B cell (primary cell): ENCODE measurements around the gene SPOP. TPM values are rescaled to one million over a fixed set of nuclear protein-coding genes. Genes with fewer than 3 reads are reported as not detected.

Source experiments
- ATAC-seq: fragments of 200-7000 bp; cut with Tn5 transposase; one replicate; pipeline ENCODE4 v1.10.0; 2021; ENCODE audit warnings: low read depth, mild to moderate bottlenecking, moderate number of reproducible peaks, moderate library complexity
- CTCF ChIA-PET: fragments of 350-600 bp; sonication (Branson Sonifier 250); formaldehyde crosslinking; loops from one replicate; lab custom pipeline; 2021; ENCODE audit warnings: antibody characterized with exemption, inconsistent platforms; lab: Charles Lee
- POLR2A ChIA-PET: fragments of 350-600 bp; sonication (Branson Sonifier 250); formaldehyde crosslinking; loops from one replicate; lab custom pipeline; 2021; ENCODE audit warnings: antibody characterized with exemption; lab: Charles Lee
- DNase-seq: peaks from one replicate; pipeline ENCODE4 v3.0.0; 2013
- H2AFZ ChIP-seq: 2 replicates; pipeline ENCODE4 v1.6.1; 2012; ENCODE audit warnings: mild to moderate bottlenecking, low read depth, low read length; ENCODE audit not compliant: insufficient read depth, poor library complexity, severe bottlenecking
- H3K27ac ChIP-seq, 2 donors: 1 replicate in 1 of 2; 2 replicates in 1 of 2; pipeline ENCODE4 v1.5.1; 2012 to 2013; ENCODE audit warnings: low read length in 2 of 2, mild to moderate bottlenecking in 2 of 2, moderate library complexity in 1 of 2
- H3K27me3 ChIP-seq, 4 experiments: fragments of 200-600 bp in 1 of 4; sonication (generic) in 1 of 4; replicated peaks in 1 of 4; 1 replicate in 2 of 4; 2 replicates in 2 of 4; pipeline versions ENCODE4 v1.6.1 to v1.7.0; 2013 to 2016; ENCODE audit warnings: low read length in 3 of 4, mild to moderate bottlenecking in 2 of 4, mixed read lengths in 1 of 4, moderate library complexity in 1 of 4; ENCODE audit not compliant: insufficient read depth in 4 of 4, control insufficient read depth in 3 of 4; ENCODE audit errors: control extremely low read depth in 1 of 4
- H3K36me3 ChIP-seq, 2 experiments: replicated peaks in 1 of 2; 1 replicate in 1 of 2; 2 replicates in 1 of 2; pipeline versions ENCODE4 v1.6.1 to v1.7.1; 2013; ENCODE audit warnings: low read length in 1 of 2; ENCODE audit not compliant: insufficient read depth in 2 of 2, control insufficient read depth in 1 of 2; ENCODE audit errors: control extremely low read depth in 1 of 2, extremely low read depth in 1 of 2
- H3K4me1 ChIP-seq, 2 donors: fragments of 200-600 bp in 1 of 2; sonication (generic) in 1 of 2; 1 replicate in 1 of 2; 2 replicates in 1 of 2; pipeline versions ENCODE4 v1.5.1 to v1.6.1; 2013 to 2017; ENCODE audit warnings: low read length in 2 of 2; ENCODE audit not compliant: control insufficient read depth in 2 of 2, insufficient read depth in 2 of 2
- H3K4me2 ChIP-seq: replicated peaks from 2 replicates; pipeline ENCODE3; 2012; ENCODE audit warnings: mild to moderate bottlenecking, low read depth, low read length; ENCODE audit not compliant: poor library complexity, severe bottlenecking
- H3K4me3 ChIP-seq, 5 experiments: fragments of 200-600 bp in 1 of 5; sonication (generic) in 1 of 5; 1 replicate in 3 of 5; 2 replicates in 2 of 5; pipeline versions ENCODE4 v1.5.1 to v1.7.0; 2011 to 2016; ENCODE audit warnings: low read length in 4 of 5, mild to moderate bottlenecking in 4 of 5, low read depth in 2 of 5, control low read depth in 1 of 5, moderate library complexity in 1 of 5; ENCODE audit not compliant: insufficient read depth in 1 of 5; ENCODE audit errors: control extremely low read depth in 1 of 5, extremely low read depth in 1 of 5
- H3K79me2 ChIP-seq: fragments of 200-600 bp; sonication (generic); one replicate; pipeline ENCODE4 v1.6.0; 2016; ENCODE audit warnings: low read length; ENCODE audit not compliant: control insufficient read depth, insufficient read depth
- H3K9ac ChIP-seq: fragments of 200-600 bp; sonication (generic); 2 replicates; pipeline ENCODE4 v1.6.1; 2017; ENCODE audit warnings: mild to moderate bottlenecking, low read length, moderate library complexity
- H3K9me3 ChIP-seq, 3 donors: one replicate each; pipeline versions ENCODE4 v1.6.1 to v1.7.1; 2013; ENCODE audit warnings: low read length in 2 of 3; ENCODE audit not compliant: control insufficient read depth in 2 of 3, insufficient read depth in 1 of 3; ENCODE audit errors: control extremely low read depth in 1 of 3
- H4K20me1 ChIP-seq: 2 replicates; pipeline ENCODE4 v1.6.0; 2012; ENCODE audit warnings: mild to moderate bottlenecking, low read length; ENCODE audit not compliant: insufficient read depth, control insufficient read depth, poor library complexity, severe bottlenecking
- H3K27ac Mint-ChIP-seq: one replicate; pipeline ENCODE4 v1.8.0; 2021; ENCODE audit warnings: mixed read lengths
- H3K27me3 Mint-ChIP-seq: one replicate; pipeline ENCODE4 v1.8.0; 2021; ENCODE audit warnings: mixed read lengths
- H3K4me1 Mint-ChIP-seq: one replicate; pipeline ENCODE4 v1.8.0; 2021; ENCODE audit warnings: mixed read lengths
- H3K4me3 Mint-ChIP-seq: one replicate; pipeline ENCODE4 v1.8.0; 2021; ENCODE audit warnings: mixed read lengths
- H3K9me3 Mint-ChIP-seq: one replicate; pipeline ENCODE4 v1.8.0; 2022; ENCODE audit warnings: mixed read lengths; ENCODE audit not compliant: insufficient read depth
- CTCF ChIP-seq: fragments of 200-600 bp; IDR thresholded peaks from one replicate; pipeline ENCODE4 v1.8.0; 2022; ENCODE audit warnings: antibody characterized with exemption, mild to moderate bottlenecking
- EZH2 ChIP-seq: IDR thresholded peaks from 2 replicates; pipeline ENCODE4 v1.6.1; 2012; ENCODE audit warnings: borderline replicate concordance, low read depth, mild to moderate bottlenecking, moderate library complexity, low read length; ENCODE audit not compliant: insufficient read depth, poor library complexity, severe bottlenecking
- WGBS: methylation state at CpG from one replicate; pipeline ENCODE4 v1.1.5; 2013; ENCODE audit warnings: missing lambda C conversion rate; ENCODE audit not compliant: insufficient coverage; 5-methylcytosine and 5-hydroxymethylcytosine counted together
- intact Hi-C: fragments of 100-400 bp; cut with micrococcal nuclease; formaldehyde crosslinking; loops from one replicate; pipeline ENCODE4 v1.10.0; 2022
- polyA plus RNA-seq: library from polyadenylated mRNA; depleted of rRNA; stranded (reverse); fragments of >200 nt; gene quantifications from 2 replicates; pipeline ENCODE4 v1.2.3, GENCODE V29; 2012
- total RNA-seq, 2 donors: library from RNA; stranded (reverse); fragments of 120-200 nt in 1 of 2; gene quantifications; 1 replicate in 1 of 2; 2 replicates in 1 of 2; pipeline versions ENCODE4 v1.2.3 to v1.2.4, GENCODE V29; 2013 to 2022

SPOP gene
- total and polyA plus RNA-seq, 2 donors (not counting 1 experiment from before 2014, with no cell fraction given): 27.0 to 72.1 TPM

- peaks cover 53% of the 10 kb centered on the region for H3K27me3 Mint-ChIP-seq
- H4K20me1 ChIP-seq: no peaks in the 10 kb centered on the region
- H3K4me2 ChIP-seq: peak overlapping the region; percentile 89
- peaks cover 0 to 9% (median 0%) of the 10 kb centered on the region in 3 donors for H3K9me3 ChIP-seq
- no peaks in the 10 kb centered on the region for H3K36me3 ChIP-seq
- no peak for DNase-seq
- no peaks in the 10 kb centered on the region for H3K9me3 Mint-ChIP-seq
- WGBS: 14% methylated on average over 28 of the region's 29 CpGs
- CTCF ChIA-PET: interaction anchor here (0.9 to 17.7 kb wide), 2 partner anchors 124 to 213 kb away, joined by 3 to 485 read pairs; partner anchors contain the start of gene SLC35B1
- intact Hi-C loops: no loop called here
- H3K27ac Mint-ChIP-seq: no peak overlapping the region
- H3K4me1 Mint-ChIP-seq: peaks cover 23% of the 10 kb centered on the region
- H3K27me3 ChIP-seq: peaks cover 0 to 68% (median 28%) of the 10 kb centered on the region in 4 experiments
- no peak overlapping the region for H3K9ac ChIP-seq
- H3K27ac ChIP-seq: no peak overlapping the region
- no peak for ATAC-seq
- H3K79me2 ChIP-seq: no peaks in the 10 kb centered on the region
- peaks cover 21 to 23% of the 10 kb centered on the region in 2 donors for H3K4me1 ChIP-seq
- H3K4me3 ChIP-seq: no peak overlapping the region
- H2AFZ ChIP-seq: no peak overlapping the region
- peak overlapping the region; percentile 49 for H3K4me3 Mint-ChIP-seq
- POLR2A ChIA-PET: no interaction called here
- no peak for TF ChIP-seq CTCF
- no peak for TF ChIP-seq EZH2
These were observed 102.8 kb downstream of the SPOP start for GRCh38 chr17:49574945-49575678.

- TF ChIP-seq CTCF (no peak), EZH2 (no peak)
- H3K4me1 ChIP-seq: peaks cover 21 to 28% of the 10 kb centered on the region in 2 donors
- H3K27me3 ChIP-seq: peaks cover 0 to 69% (median 28%) of the 10 kb centered on the region in 4 experiments
These were observed 103.5 kb downstream of the SPOP start for GRCh38 chr17:49574323-49574781.

More at GRCh38 chr17:49574323-49574781, 103.5 kb downstream of the SPOP start:
- Histone ChIP-seq H2AFZ (no peak overlapping the region), H3K9me3 (peaks cover 0 to 9% (median 0%) of the 10 kb centered on the region in 3 donors), H4K20me1 (no peaks in the 10 kb centered on the region), H3K4me2 (no peak overlapping the region), H3K36me3 (no peaks in the 10 kb centered on the region), H3K27ac (no peak overlapping the region), H3K79me2 (no peaks in the 10 kb centered on the region), H3K4me3 (no peak overlapping the region), H3K9ac (no peak overlapping the region)
- intact Hi-C loops: no loop called here
- no peak overlapping the region for H3K4me3 Mint-ChIP-seq
- WGBS: 85% methylated on average over 11 of the region's 13 CpGs
- no peaks in the 10 kb centered on the region for H3K9me3 Mint-ChIP-seq
- peaks cover 53% of the 10 kb centered on the region for H3K27me3 Mint-ChIP-seq
- ATAC-seq (no peak), DNase-seq (no peak)
- H3K4me1 Mint-ChIP-seq: peaks cover 23% of the 10 kb centered on the region
- no peak overlapping the region for H3K27ac Mint-ChIP-seq
- CTCF ChIA-PET: interaction anchor here (0.9 to 17.7 kb wide), 2 partner anchors 125 to 214 kb away, joined by 3 to 485 read pairs; partner anchors contain the start of gene SLC35B1
- POLR2A ChIA-PET: no interaction called here
